ENCODE data around the gene LPA.
"Not testable (repeated sequence)": the region's sequence is repeated elsewhere in the genome, so short reads cannot be mapped to it uniquely, and the experiment has no call there.

LPA gene

GRCh38 chr6:160634706-160635105, 29.4 kb downstream of the LPA start:
- in situ Hi-C loops (cut with HindIII; ENCODE audit: low sequenced_read_pairs): no loop called here
- H3K4me3 ChIP-seq (ENCODE audit: low read depth, low read length): no peak overlapping the region
- TF ChIP-seq CTCF (IDR thresholded peaks at IDR 0.05; ENCODE audit: low read depth, low read length, missing control alignments): no peak
- DNase-seq (ENCODE audit: low read depth): no peak

- H3K4me3 ChIP-seq (ENCODE audit: low read depth, low read length): no peak overlapping the region
- no peak for TF ChIP-seq CTCF (IDR thresholded peaks at IDR 0.05; ENCODE audit: low read depth, low read length, missing control alignments)
- in situ Hi-C loops (cut with HindIII; ENCODE audit: low sequenced_read_pairs): no loop called here
- no peak for DNase-seq (ENCODE audit: low read depth)
Measured at GRCh38 chr6:160595838-160596832, 67.9 kb downstream of the LPA start.

- DNase-seq (ENCODE audit: low read depth); in situ Hi-C loops (cut with HindIII; ENCODE audit: low sequenced_read_pairs); H3K4me3 ChIP-seq (ENCODE audit: low read depth, low read length): not testable (repeated sequence)
Measured at GRCh38 chr6:160595297-160595696, 68.8 kb downstream of the LPA start.

- in situ Hi-C loops (cut with HindIII; ENCODE audit: low sequenced_read_pairs): no loop called here
- DNase-seq (ENCODE audit: low read depth): no peak
- no peak overlapping the region for H3K4me3 ChIP-seq (ENCODE audit: low read depth, low read length)
- no peak for TF ChIP-seq CTCF (IDR thresholded peaks at IDR 0.05; ENCODE audit: low read depth, low read length, missing control alignments)
Measured at GRCh38 chr6:160586374-160586773, 77.7 kb downstream of the LPA start.

- in situ Hi-C loops (cut with HindIII; ENCODE audit: low sequenced_read_pairs): no loop called here
- DNase-seq (ENCODE audit: low read depth): no peak
- no peak for TF ChIP-seq CTCF (IDR thresholded peaks at IDR 0.05; ENCODE audit: low read depth, low read length, missing control alignments)
Measured at GRCh38 chr6:160583794-160584193, 80.3 kb downstream of the LPA start.

GRCh38 chr6:160581406-160581805, 82.7 kb downstream of the LPA start:
- DNase-seq (ENCODE audit: low read depth): no peak
- TF ChIP-seq CTCF (IDR thresholded peaks at IDR 0.05; ENCODE audit: low read depth, low read length, missing control alignments): no peak
- in situ Hi-C loops (cut with HindIII; ENCODE audit: low sequenced_read_pairs): no loop called here
- H3K4me3 ChIP-seq (ENCODE audit: low read depth, low read length): no peak overlapping the region

More at GRCh38 chr6:160583794-160584193, 80.3 kb downstream of the LPA start:
- no peak overlapping the region for H3K4me3 ChIP-seq (ENCODE audit: low read depth, low read length)

- in situ Hi-C loops (cut with HindIII; ENCODE audit: low sequenced_read_pairs); H3K4me3 ChIP-seq (ENCODE audit: low read depth, low read length); DNase-seq (ENCODE audit: low read depth): not testable (repeated sequence)
Measured at GRCh38 chr6:160578515-160578914, 85.6 kb downstream of the LPA start.

Measured in astrocyte of the cerebellum (primary cell).